ENCODE measurements around the gene FUT6.

Gene FUT6

DNA sequence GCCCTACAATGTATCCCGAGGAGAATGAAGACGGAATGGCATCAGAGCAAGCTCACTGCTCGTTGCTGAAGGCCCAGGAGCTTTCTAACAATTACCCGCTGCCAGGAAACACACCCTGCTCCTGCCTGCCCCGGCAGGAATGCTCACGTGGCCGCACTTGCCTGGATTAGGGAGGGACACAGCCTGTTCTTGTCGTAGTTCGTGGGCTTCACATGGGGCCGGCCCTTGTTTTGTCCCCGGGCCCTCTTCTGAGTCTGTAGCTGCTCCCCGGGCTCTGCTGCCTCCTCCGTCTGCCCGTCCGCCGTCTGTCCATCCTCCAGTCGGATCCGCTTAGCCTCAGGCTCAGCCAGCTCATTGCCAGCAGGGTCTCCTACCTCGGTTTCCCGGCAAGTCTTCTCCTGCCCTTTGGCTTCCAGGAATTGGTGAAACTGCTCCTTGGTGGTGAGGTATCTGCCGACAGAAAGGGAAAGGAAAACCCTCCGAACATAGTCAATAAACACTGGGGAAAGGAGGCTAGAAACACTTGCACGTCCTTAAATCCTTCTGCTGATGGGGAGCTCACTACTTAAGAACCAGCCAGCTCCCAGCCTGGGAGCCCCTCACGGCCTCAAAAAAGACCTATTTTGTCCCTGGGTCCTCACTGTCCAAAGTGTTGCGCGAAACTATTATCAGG, 49.5 kb downstream of the FUT6 start:
- TF ChIP-seq ZBTB7A (IDR thresholded peaks at IDR 0.05; ENCODE audit: low read depth) (no peak), NFIC (IDR thresholded peaks at IDR 0.05) (no peak), RAD21 (IDR thresholded peaks at IDR 0.05; ENCODE audit: low read depth) (no peak), TAF1 (IDR thresholded peaks at IDR 0.05; ENCODE audit: low read depth) (no peak), EP300 (IDR thresholded peaks at IDR 0.05; ENCODE audit: borderline replicate concordance) (no peak), TEAD4 (IDR thresholded peaks at IDR 0.05) (no peak)
- TF ChIP-seq, protein P1, sequence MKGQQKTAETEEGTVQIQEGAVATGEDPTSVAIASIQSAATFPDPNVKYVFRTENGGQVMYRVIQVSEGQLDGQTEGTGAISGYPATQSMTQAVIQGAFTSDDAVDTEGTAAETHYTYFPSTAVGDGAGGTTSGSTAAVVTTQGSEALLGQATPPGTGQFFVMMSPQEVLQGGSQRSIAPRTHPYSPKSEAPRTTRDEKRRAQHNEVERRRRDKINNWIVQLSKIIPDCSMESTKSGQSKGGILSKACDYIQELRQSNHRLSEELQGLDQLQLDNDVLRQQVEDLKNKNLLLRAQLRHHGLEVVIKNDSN (IDR thresholded peaks at IDR 0.05): no peak
- TF ChIP-seq, protein P2, sequence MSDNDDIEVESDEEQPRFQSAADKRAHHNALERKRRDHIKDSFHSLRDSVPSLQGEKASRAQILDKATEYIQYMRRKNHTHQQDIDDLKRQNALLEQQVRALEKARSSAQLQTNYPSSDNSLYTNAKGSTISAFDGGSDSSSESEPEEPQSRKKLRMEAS (IDR thresholded peaks at IDR 0.05): no peak

DNA sequence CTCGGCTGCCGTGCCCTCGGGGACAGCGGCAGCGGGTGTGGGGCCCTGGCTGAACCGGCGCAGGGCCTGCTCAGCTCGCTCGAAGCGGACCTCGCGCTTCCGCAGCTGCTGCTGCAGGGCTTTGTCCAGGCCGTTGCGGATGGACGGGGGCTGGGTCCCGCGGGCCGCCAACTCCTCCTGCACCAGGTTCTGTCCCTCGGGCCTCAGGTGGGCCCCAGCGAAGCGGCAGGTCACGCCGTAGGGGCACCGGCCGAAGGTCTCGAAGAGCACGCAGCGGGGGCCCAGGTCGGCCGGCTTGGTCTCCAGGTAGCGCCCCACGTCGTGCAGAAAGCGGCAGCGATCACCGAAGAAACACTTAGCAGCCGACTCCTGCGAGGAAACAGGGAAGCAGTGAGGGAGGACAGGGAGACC, 50.1 kb downstream of the FUT6 start:
- no peak for TF ChIP-seq RAD21 (IDR thresholded peaks at IDR 0.05; ENCODE audit: low read depth)
- TF ChIP-seq, protein P3, sequence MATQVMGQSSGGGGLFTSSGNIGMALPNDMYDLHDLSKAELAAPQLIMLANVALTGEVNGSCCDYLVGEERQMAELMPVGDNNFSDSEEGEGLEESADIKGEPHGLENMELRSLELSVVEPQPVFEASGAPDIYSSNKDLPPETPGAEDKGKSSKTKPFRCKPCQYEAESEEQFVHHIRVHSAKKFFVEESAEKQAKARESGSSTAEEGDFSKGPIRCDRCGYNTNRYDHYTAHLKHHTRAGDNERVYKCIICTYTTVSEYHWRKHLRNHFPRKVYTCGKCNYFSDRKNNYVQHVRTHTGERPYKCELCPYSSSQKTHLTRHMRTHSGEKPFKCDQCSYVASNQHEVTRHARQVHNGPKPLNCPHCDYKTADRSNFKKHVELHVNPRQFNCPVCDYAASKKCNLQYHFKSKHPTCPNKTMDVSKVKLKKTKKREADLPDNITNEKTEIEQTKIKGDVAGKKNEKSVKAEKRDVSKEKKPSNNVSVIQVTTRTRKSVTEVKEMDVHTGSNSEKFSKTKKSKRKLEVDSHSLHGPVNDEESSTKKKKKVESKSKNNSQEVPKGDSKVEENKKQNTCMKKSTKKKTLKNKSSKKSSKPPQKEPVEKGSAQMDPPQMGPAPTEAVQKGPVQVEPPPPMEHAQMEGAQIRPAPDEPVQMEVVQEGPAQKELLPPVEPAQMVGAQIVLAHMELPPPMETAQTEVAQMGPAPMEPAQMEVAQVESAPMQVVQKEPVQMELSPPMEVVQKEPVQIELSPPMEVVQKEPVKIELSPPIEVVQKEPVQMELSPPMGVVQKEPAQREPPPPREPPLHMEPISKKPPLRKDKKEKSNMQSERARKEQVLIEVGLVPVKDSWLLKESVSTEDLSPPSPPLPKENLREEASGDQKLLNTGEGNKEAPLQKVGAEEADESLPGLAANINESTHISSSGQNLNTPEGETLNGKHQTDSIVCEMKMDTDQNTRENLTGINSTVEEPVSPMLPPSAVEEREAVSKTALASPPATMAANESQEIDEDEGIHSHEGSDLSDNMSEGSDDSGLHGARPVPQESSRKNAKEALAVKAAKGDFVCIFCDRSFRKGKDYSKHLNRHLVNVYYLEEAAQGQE (IDR thresholded peaks at IDR 0.05; ENCODE audit: low read depth): no peak
- TF ChIP-seq TEAD4 (IDR thresholded peaks at IDR 0.05): no peak
- TF ChIP-seq, protein P2 (IDR thresholded peaks at IDR 0.05): no peak
- TF ChIP-seq NFIC (IDR thresholded peaks at IDR 0.05): no peak
- no peak for TF ChIP-seq TAF1 (IDR thresholded peaks at IDR 0.05; ENCODE audit: low read depth)
- no peak for TF ChIP-seq ZBTB7A (IDR thresholded peaks at IDR 0.05; ENCODE audit: low read depth)
- no peak for TF ChIP-seq TCF12 (IDR thresholded peaks at IDR 0.05; ENCODE audit: low read depth)
- TF ChIP-seq, protein P1 (IDR thresholded peaks at IDR 0.05): no peak
- TF ChIP-seq CEBPB (IDR thresholded peaks at IDR 0.05): no peak
- TF ChIP-seq EGR1 (IDR thresholded peaks at IDR 0.05): no peak
- no peak for TF ChIP-seq EP300 (IDR thresholded peaks at IDR 0.05; ENCODE audit: borderline replicate concordance)
- no peak for TF ChIP-seq CREB1 (IDR thresholded peaks at IDR 0.05; ENCODE audit: low read depth)

DNA sequence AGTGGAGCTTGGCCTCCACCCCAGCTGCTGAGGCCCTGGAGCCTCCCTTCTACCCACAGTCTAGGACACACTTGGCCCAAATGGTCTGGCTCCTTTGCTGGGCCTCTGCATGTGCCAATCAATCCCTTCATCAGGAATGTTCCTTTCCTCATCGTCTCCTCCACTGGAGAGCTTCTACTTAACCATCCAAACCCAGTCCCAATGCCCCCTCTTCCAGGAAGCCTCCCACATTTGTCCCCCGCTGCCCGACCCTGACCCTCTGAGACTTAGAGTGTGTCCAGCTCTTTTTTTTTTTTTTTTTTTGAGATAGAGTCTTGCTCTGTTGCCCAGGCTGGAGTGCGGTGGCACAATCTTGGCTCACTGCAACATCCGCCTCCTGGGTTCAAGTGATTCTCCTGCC, 51.1 kb downstream of the FUT6 start:
- no peak for TF ChIP-seq CREB1 (IDR thresholded peaks at IDR 0.05; ENCODE audit: low read depth)
- TF ChIP-seq, protein P3 (IDR thresholded peaks at IDR 0.05; ENCODE audit: low read depth): no peak
- TF ChIP-seq RAD21 (IDR thresholded peaks at IDR 0.05; ENCODE audit: low read depth): no peak
- TF ChIP-seq TEAD4 (IDR thresholded peaks at IDR 0.05): no peak
- no peak for TF ChIP-seq YY1 (IDR thresholded peaks at IDR 0.05; ENCODE audit: low read depth)
- TF ChIP-seq TCF12 (IDR thresholded peaks at IDR 0.05; ENCODE audit: low read depth): no peak
- no peak for TF ChIP-seq FOXM1 (IDR thresholded peaks at IDR 0.05; ENCODE audit: borderline replicate concordance, low read depth)
- no peak for TF ChIP-seq NFIC (IDR thresholded peaks at IDR 0.05)
- TF ChIP-seq EP300 (IDR thresholded peaks at IDR 0.05; ENCODE audit: borderline replicate concordance): no peak

DNA sequence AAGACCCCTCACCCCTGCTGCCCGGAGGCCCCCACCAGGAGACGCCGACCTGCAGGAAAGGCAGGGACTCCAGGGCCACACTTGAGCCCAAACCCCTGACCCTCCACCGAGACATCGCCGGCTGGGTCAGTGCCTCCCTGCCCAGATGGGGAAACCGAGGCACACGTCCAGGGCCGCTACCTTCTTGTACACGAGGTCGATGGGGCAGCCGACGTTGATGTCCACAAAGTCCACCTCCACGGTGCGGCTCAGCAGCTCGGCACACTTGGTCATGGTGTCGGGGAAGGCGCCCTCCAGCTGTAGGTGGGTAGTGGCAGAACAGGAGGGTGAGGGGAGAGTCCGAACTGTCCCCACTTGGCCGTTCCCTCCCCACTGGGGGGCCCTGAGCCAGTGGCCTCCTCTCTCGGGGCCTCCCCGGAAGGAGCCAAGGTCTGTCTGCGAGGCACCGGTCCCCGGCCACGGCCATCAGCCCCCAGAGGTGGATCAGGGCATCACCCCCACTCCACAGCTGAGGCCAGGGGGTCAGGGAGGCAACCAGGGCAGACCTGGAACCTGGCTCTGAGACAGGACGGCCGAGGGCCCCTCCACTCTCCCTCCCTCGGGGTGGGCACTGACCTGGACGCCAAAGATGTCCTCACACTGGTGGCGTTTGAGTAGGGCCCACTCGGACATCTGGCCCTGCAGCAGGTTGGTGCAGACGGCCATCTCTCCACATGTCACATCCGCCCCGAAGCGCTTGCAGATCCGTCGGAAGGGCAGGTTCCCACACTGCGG, 51.9 kb downstream of the FUT6 start:
- TF ChIP-seq YY1 (IDR thresholded peaks at IDR 0.05; ENCODE audit: low read depth) (no peak), EP300 (IDR thresholded peaks at IDR 0.05; ENCODE audit: borderline replicate concordance) (no peak), TEAD4 (IDR thresholded peaks at IDR 0.05) (no peak), CREB1 (IDR thresholded peaks at IDR 0.05; ENCODE audit: low read depth) (no peak), EGR1 (IDR thresholded peaks at IDR 0.05) (no peak), TAF1 (IDR thresholded peaks at IDR 0.05; ENCODE audit: low read depth) (no peak), ZBTB7A (IDR thresholded peaks at IDR 0.05; ENCODE audit: low read depth) (no peak)
- TF ChIP-seq, protein P2 (IDR thresholded peaks at IDR 0.05): no peak
- TF ChIP-seq, protein P1 (IDR thresholded peaks at IDR 0.05): no peak
